SH-SY5Y (cell line): Measurements from ENCODE around the gene COMMD2.

ENCODE experiments used
- GATA2 ChIP-seq: IDR thresholded peaks from 2 replicates; pipeline ENCODE4 v1.6.1; 2011; ENCODE audit warnings: mild to moderate bottlenecking, low read depth, low read length
- GATA3 ChIP-seq: IDR thresholded peaks from 2 replicates; pipeline ENCODE4 v1.6.1; 2011; ENCODE audit warnings: low read depth, mild to moderate bottlenecking, low read length, moderate library complexity

COMMD2 gene

DNA sequence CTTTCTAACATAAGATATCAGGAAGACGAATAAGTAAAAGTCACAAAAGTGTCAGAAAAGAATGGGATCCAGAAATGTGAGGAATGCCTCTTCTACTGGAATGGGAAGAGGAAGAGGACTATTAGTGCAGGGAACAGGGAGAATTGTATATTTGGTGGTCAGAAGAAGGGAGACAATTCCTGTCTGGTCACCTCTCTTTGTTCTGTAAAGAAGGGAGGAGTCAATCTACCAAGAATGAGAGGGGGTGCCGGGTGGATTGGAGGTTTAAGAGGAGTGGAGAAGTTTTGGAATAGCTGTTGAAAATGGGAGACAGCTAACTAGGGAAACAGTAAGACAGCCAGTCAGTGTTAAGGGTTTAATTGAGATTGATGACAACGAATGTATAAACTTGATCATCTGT, 20.1 kb downstream of the COMMD2 start:
- TF ChIP-seq GATA2 (no peak), GATA3 (no peak)

- TF ChIP-seq GATA3 = no peak
- TF ChIP-seq GATA2 = no peak
Measured at GRCh38 chr3:149727656-149728055, 24.6 kb downstream of the COMMD2 start.

- TF ChIP-seq GATA2 = no peak
- TF ChIP-seq GATA3 = no peak
Measured at GRCh38 chr3:149726716-149727407, 25.4 kb downstream of the COMMD2 start.

DNA sequence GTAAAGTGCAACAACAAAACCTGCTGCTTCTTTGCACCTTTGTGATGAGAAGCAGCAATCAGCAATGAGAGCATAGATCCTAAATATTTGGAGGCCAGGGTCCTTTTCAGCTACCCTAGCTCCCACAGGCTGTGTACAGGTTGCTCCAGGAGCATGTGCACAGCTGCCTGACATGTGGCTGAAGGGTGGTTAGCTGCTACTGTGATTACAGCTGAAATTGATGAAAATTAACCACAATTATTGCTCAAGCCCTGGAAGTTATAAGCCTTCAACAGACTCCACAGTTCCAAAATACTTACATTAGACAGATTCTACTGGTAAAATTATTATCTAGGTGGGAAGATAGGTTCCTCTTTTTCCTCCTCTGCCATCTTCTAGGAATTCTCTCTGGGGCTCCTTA, 28.5 kb downstream of the COMMD2 start:
- TF ChIP-seq GATA2 (no peak), GATA3 (no peak)

GRCh38 chr3:149720918-149721317, 31.4 kb downstream of the COMMD2 start:
- TF ChIP-seq GATA2 (no peak), GATA3 (no peak)

GRCh38 chr3:149717391-149718056, 34.8 kb downstream of the COMMD2 start:
- TF ChIP-seq GATA3 = no peak
- TF ChIP-seq GATA2 = peak; percentile 17; the same call in 1 of the 2 replicates

DNA sequence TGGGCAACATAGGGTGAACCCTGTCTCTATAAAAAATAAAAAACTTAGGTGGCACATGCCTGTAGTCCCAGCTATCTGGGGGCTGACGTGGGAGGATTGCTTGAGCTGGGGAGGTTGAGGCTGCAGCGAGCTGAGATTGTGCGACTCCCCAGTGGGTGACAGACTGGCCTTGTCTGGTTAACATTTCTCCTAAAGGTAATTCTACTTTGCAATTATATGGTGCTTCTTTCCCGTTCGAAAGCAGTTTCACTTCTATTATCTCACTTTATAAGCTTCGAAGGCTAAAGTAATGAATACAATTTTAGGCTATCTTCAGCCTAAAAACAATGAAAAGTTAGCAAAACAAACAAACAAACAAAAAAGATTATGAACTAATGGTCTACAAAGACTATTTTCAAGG, 35.3 kb downstream of the COMMD2 start:
- TF ChIP-seq GATA2 (no peak), GATA3 (no peak)

- TF ChIP-seq GATA3 (no peak), GATA2 (no peak)
Measured at GRCh38 chr3:149715247-149715646, 37.0 kb downstream of the COMMD2 start.

DNA sequence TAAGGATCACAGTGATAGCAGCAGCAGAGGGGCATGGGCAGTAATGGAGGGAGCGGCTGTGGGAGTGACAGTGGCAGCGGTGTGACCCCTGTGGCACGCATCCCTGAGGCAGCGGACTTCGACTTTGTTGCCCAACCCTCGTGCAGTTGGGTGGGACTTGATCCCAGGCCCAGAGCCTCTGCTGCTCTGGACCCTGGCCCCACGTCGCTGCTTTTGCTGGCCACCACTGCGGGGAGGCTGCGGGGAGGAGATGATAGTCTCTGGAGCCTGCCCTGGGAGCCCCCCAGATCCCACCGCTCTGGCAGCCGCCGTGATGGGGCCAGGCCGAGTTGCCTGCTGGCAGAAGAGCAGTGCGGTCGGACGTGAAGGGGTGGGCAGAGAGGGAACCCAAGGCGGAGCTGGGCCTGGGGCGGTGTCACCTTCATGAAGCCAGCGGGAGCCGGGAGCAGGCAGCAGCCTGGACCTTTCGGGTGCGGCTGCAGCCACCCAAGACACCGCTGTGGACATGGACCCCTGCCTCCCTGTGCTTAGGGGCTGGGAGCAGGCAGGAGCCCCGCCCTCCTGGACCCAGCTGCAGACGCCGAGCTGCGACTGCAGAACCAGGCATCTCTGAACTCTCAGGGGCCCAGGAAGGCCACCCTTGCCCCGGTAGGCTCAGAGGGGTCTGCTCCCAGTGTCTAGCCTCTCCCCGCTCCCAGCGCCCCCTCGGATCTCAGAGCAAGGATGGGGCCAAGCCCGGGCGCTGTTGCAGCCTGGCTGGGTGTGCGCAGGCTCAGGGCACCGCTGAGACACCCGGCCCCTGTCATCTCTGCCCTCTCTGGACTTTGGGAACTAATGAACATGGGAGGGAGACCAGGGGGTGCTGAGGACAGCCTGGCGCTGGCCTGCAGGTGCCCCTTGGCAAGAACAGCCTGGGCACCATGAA, 38.3 kb downstream of the COMMD2 start:
- no peak for TF ChIP-seq GATA2
- TF ChIP-seq GATA3 = no peak

- TF ChIP-seq GATA3 = no peak
- no peak for TF ChIP-seq GATA2
Measured at GRCh38 chr3:149706905-149707304, 45.4 kb downstream of the COMMD2 start.

DNA sequence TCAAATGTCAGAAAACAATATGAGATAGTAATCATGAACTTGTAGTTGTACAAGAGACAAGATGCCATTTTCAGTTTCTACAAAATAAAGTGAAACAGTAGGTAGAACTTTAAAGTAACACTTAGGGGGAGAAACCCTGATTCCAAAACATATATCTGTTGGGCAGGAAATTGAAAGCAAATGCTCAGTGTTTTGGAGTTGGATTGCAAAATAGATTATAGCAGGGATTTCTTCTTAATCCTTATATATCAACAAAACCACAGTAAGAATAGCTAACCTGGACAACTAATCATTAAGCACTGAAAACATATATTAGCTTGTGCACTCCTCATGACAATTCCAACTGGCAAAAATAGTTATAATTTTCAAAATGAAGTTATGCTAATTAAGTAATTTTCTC, 46.9 kb downstream of the COMMD2 start:
- no peak for TF ChIP-seq GATA2
- TF ChIP-seq GATA3 = no peak

- no peak for TF ChIP-seq GATA2
- no peak for TF ChIP-seq GATA3
Measured at GRCh38 chr3:149703466-149703865, 48.8 kb downstream of the COMMD2 start.

- TF ChIP-seq GATA2 (no peak), GATA3 (no peak)
Measured at GRCh38 chr3:149702691-149703441, 49.4 kb downstream of the COMMD2 start.

DNA sequence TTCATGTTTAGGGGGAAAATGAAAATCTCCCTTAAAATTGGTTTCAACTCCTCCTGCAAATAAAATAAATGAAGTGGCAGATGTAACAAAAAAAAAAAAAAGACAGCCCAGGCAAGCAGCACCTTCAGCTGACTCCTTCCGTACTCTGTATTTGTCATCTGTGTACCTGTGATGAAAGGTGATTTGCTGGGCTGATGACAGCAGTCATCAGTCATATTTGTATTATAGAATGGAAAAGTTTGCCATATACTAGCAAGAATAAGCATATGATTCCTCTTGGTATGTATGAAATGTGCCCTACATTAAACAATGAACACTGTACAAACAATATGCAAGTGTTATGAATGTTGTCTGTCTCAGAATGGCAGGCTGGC, 50.3 kb downstream of the COMMD2 start:
- no peak for TF ChIP-seq GATA2
- TF ChIP-seq GATA3 = no peak
